Heart left ventricle (tissue), 13 donors: ENCODE measurements around the gene UCKL1.

Source experiments
- POLR2A ChIP-seq, 2 donors: fragments of 450-650 bp; IDR thresholded peaks; one replicate each; pipeline ENCODE4 v1.6.1; 2017; ENCODE audit warnings: antibody characterized with exemption in 2 of 2, mild to moderate bottlenecking in 2 of 2, moderate library complexity in 2 of 2
- TF ChIP-seq, protein P1 (sequence below), 12 donors: fragments of 200-600 bp; sonication (generic) in 4 of 12; IDR thresholded peaks; one replicate each; pipeline versions ENCODE4 v1.5.0 to v1.8.0; 2018 to 2022; ENCODE audit warnings: antibody characterized with exemption in 12 of 12, mild to moderate bottlenecking in 5 of 12
- donor health status: ischemic (EF 13 %, LVEDD 7.1; RV severe dilation, severe dysfunction).
- donor health status: DM: no; HTN: yes; CAD: no.
- donor health status: DM: no; HTN: no; CAD: no.
- donor health status: ischemic (EF 25% LVEDD 6.9; RV normal size, moderate dysfunction).
- donor health status: ischemic (EF 25% LVEDD 5.7; RV mildly dilated, moderate dysfunction).
- donor health status: ischemic (EF 35%, LVEDD 5.7; RV mildly dilated, moderate dysfunction).
- donor health status: nonischemic (EF 11% LVEDD 7.7; RV severe dilation, severe dysfunction).
- donor health status: DM: yes; HTN: yes; CAD: no.
- donor health status: PGD.
- donor health status: ischemic (EF 29% LVEDD 5.4; RV normal size, mild dysfunction).
- donor health status: nonischemic (EF 23%, LVEDD 6.1; RV moderate dilation, normal function).

DNA sequence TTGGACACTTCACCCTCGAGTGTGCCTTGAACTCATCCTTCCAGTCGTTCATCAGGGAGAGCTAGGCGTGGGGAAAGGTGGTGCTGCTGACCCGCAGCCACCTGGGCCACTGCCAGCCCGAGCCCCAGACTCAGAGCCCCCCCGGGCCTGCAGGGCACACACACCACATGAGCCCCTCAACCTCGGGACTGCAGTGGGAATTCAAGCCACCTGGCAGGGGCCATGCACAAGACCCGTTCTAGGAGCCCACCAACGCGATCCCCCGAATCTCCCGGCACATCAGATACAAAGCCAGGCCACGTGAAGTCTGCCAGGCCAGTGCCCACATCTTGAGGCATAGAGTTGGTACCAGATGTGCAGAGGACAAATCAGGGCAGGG, 10.7 kb upstream of the UCKL1 start:
- TF ChIP-seq, protein P1, sequence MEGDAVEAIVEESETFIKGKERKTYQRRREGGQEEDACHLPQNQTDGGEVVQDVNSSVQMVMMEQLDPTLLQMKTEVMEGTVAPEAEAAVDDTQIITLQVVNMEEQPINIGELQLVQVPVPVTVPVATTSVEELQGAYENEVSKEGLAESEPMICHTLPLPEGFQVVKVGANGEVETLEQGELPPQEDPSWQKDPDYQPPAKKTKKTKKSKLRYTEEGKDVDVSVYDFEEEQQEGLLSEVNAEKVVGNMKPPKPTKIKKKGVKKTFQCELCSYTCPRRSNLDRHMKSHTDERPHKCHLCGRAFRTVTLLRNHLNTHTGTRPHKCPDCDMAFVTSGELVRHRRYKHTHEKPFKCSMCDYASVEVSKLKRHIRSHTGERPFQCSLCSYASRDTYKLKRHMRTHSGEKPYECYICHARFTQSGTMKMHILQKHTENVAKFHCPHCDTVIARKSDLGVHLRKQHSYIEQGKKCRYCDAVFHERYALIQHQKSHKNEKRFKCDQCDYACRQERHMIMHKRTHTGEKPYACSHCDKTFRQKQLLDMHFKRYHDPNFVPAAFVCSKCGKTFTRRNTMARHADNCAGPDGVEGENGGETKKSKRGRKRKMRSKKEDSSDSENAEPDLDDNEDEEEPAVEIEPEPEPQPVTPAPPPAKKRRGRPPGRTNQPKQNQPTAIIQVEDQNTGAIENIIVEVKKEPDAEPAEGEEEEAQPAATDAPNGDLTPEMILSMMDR (IDR thresholded peaks at IDR 0.05) = no peak
- TF ChIP-seq POLR2A (IDR thresholded peaks at IDR 0.05) = no peak
